Measurements from ENCODE around the gene VPREB1.

GRCh38 chr22:22194931-22195264 lies 49.7 kb upstream of the VPREB1 start:
- TF ChIP-seq POLR2AphosphoS5 (IDR thresholded peaks at IDR 0.05) (no peak), CTCF (IDR thresholded peaks at IDR 0.05) (no peak), POLR2A (IDR thresholded peaks at IDR 0.05) (no peak)

Measured in prostate gland (tissue), 2 donors.